ENCODE measurements around the gene FUNDC1.

DNA sequence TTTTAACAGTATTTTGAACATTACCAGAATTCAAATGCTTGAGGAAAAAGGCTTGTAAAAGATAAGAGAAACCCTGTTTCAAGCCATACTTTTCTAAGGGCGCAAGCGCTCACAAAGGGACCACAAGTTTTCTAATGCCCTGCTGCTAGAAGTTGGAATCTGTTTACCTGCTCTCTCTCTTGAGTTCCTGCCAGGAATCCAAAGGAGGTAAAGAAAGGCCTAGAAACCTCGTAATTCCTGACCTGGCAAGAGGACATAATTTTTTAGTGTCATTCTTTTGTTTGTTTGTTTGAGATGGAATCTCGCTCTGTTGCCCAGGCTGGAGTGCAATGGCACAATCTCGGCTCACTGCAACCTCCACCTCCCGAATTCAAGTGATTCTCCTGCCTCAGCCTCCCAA, 1.4 kb upstream of the FUNDC1 start:
- TF ChIP-seq, protein P1, sequence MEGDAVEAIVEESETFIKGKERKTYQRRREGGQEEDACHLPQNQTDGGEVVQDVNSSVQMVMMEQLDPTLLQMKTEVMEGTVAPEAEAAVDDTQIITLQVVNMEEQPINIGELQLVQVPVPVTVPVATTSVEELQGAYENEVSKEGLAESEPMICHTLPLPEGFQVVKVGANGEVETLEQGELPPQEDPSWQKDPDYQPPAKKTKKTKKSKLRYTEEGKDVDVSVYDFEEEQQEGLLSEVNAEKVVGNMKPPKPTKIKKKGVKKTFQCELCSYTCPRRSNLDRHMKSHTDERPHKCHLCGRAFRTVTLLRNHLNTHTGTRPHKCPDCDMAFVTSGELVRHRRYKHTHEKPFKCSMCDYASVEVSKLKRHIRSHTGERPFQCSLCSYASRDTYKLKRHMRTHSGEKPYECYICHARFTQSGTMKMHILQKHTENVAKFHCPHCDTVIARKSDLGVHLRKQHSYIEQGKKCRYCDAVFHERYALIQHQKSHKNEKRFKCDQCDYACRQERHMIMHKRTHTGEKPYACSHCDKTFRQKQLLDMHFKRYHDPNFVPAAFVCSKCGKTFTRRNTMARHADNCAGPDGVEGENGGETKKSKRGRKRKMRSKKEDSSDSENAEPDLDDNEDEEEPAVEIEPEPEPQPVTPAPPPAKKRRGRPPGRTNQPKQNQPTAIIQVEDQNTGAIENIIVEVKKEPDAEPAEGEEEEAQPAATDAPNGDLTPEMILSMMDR (IDR thresholded peaks at IDR 0.05) = no peak
- no peak for TF ChIP-seq POLR2A (IDR thresholded peaks at IDR 0.05)
